Tibial nerve (tissue), 4 donors: ENCODE measurements around the gene PANK3.

ENCODE experiments used
- CTCF ChIP-seq, 5 experiments: fragments of 200-600 bp in 3 of 5; fragments of 450-650 bp in 2 of 5; sonication (generic) in 3 of 5; IDR thresholded peaks; one replicate each; pipeline ENCODE4 v1.5.1; 2016 to 2019; ENCODE audit warnings: antibody characterized with exemption in 5 of 5, mild to moderate bottlenecking in 3 of 5, moderate library complexity in 2 of 5
- EP300 ChIP-seq, 2 donors: sonication (generic); formaldehyde crosslinking; IDR thresholded peaks; one replicate each; pipeline ENCODE4 v1.6.1; 2017; ENCODE audit warnings: antibody characterized with exemption in 2 of 2, mild to moderate bottlenecking in 1 of 2
- POLR2A ChIP-seq, 2 donors: fragments of 450-650 bp; IDR thresholded peaks; one replicate each; pipeline ENCODE4 v1.6.1; 2017; ENCODE audit warnings: antibody characterized with exemption in 2 of 2, mild to moderate bottlenecking in 2 of 2, moderate library complexity in 2 of 2

- no peak for TF ChIP-seq CTCF (IDR thresholded peaks at IDR 0.05)
- TF ChIP-seq POLR2A (IDR thresholded peaks at IDR 0.05), result no peak
- TF ChIP-seq EP300 (IDR thresholded peaks at IDR 0.05), result no peak
These were observed 4.7 kb upstream of the PANK3 start for GRCh38 chr5:168583742-168584482.
